ENCODE data around the gene GPR150. TPM values are rescaled to one million over a fixed set of nuclear protein-coding genes. Genes with fewer than 3 reads are reported as not detected.
A peak's percentile ranks its signal among the peaks of the same experiment; 100 is the strongest.

Gene GPR150
- 0.32 TPM for polyA plus RNA-seq (2012; ENCODE audit: missing spikeins)

GRCh38 chr5:95620030-95620869 lies at the start of gene GPR150:
TSS of gene GPR150 (plus strand) at chr5:95620087. CDS start at chr5:95620276, 189 bp downstream.
- TF ChIP-seq POLR2AphosphoS5 (IDR thresholded peaks at IDR 0.05; ENCODE audit: low read depth, low read length) (no peak), TAF1 (IDR thresholded peaks at IDR 0.05; ENCODE audit: borderline replicate concordance, low read depth, low read length) (no peak), POLR2A (IDR thresholded peaks at IDR 0.05; ENCODE audit: low read depth, low read length) (peak; percentile 46; the same call in 1 of the 2 replicates)
- FAIRE-seq (peak; percentile 88), DNase-seq (ENCODE audit: insufficient read length) (peak; percentile 51)

- TF ChIP-seq POLR2A (IDR thresholded peaks at IDR 0.05; ENCODE audit: low read depth, low read length) (no peak), POLR2AphosphoS5 (IDR thresholded peaks at IDR 0.05; ENCODE audit: low read depth, low read length) (no peak), TAF1 (IDR thresholded peaks at IDR 0.05; ENCODE audit: borderline replicate concordance, low read depth, low read length) (no peak)
- DNase-seq (ENCODE audit: insufficient read length), result no peak
- FAIRE-seq, result no peak
Measured at GRCh38 chr5:95572016-95572415, 47.9 kb upstream of the GPR150 start.

GRCh38 chr5:95581576-95581975 lies 38.3 kb upstream of the GPR150 start:
- no peak for DNase-seq (ENCODE audit: insufficient read length)
- no peak for TF ChIP-seq TAF1 (IDR thresholded peaks at IDR 0.05; ENCODE audit: borderline replicate concordance, low read depth, low read length)
- TF ChIP-seq POLR2A (IDR thresholded peaks at IDR 0.05; ENCODE audit: low read depth, low read length), result no peak
- no peak for TF ChIP-seq POLR2AphosphoS5 (IDR thresholded peaks at IDR 0.05; ENCODE audit: low read depth, low read length)
- FAIRE-seq, result no peak

GRCh38 chr5:95583992-95584391 lies 35.9 kb upstream of the GPR150 start:
- DNase-seq (ENCODE audit: insufficient read length), result no peak
- FAIRE-seq, result no peak
- TF ChIP-seq POLR2AphosphoS5 (IDR thresholded peaks at IDR 0.05; ENCODE audit: low read depth, low read length), result no peak
- TF ChIP-seq TAF1 (IDR thresholded peaks at IDR 0.05; ENCODE audit: borderline replicate concordance, low read depth, low read length), result no peak
- TF ChIP-seq POLR2A (IDR thresholded peaks at IDR 0.05; ENCODE audit: low read depth, low read length), result no peak

- DNase-seq (ENCODE audit: insufficient read length) (no peak), FAIRE-seq (no peak)
- no peak for TF ChIP-seq TAF1 (IDR thresholded peaks at IDR 0.05; ENCODE audit: borderline replicate concordance, low read depth, low read length)
- TF ChIP-seq POLR2AphosphoS5 (IDR thresholded peaks at IDR 0.05; ENCODE audit: low read depth, low read length), result no peak
- TF ChIP-seq POLR2A (IDR thresholded peaks at IDR 0.05; ENCODE audit: low read depth, low read length), result no peak
Measured at GRCh38 chr5:95590880-95591279, 29.0 kb upstream of the GPR150 start.

GRCh38 chr5:95591490-95591901 lies 28.4 kb upstream of the GPR150 start:
- FAIRE-seq, result peak; percentile 87
- no peak for DNase-seq (ENCODE audit: insufficient read length)
- TF ChIP-seq TAF1 (IDR thresholded peaks at IDR 0.05; ENCODE audit: borderline replicate concordance, low read depth, low read length), result no peak
- TF ChIP-seq POLR2A (IDR thresholded peaks at IDR 0.05; ENCODE audit: low read depth, low read length), result no peak
- no peak for TF ChIP-seq POLR2AphosphoS5 (IDR thresholded peaks at IDR 0.05; ENCODE audit: low read depth, low read length)

GRCh38 chr5:95595289-95595931 lies 24.5 kb upstream of the GPR150 start:
- no peak for DNase-seq (ENCODE audit: insufficient read length)
- no peak for FAIRE-seq
- TF ChIP-seq TAF1 (IDR thresholded peaks at IDR 0.05; ENCODE audit: borderline replicate concordance, low read depth, low read length) (no peak), POLR2A (IDR thresholded peaks at IDR 0.05; ENCODE audit: low read depth, low read length) (no peak), POLR2AphosphoS5 (IDR thresholded peaks at IDR 0.05; ENCODE audit: low read depth, low read length) (no peak)

- DNase-seq (ENCODE audit: insufficient read length) (no peak), FAIRE-seq (peak; percentile 30)
Measured at GRCh38 chr5:95599252-95599651, 20.6 kb upstream of the GPR150 start.

GRCh38 chr5:95600557-95600956 lies 19.3 kb upstream of the GPR150 start:
- DNase-seq (ENCODE audit: insufficient read length), result no peak
- no peak for FAIRE-seq
- TF ChIP-seq TAF1 (IDR thresholded peaks at IDR 0.05; ENCODE audit: borderline replicate concordance, low read depth, low read length), result no peak
- TF ChIP-seq POLR2AphosphoS5 (IDR thresholded peaks at IDR 0.05; ENCODE audit: low read depth, low read length), result no peak
- TF ChIP-seq POLR2A (IDR thresholded peaks at IDR 0.05; ENCODE audit: low read depth, low read length), result no peak

More at GRCh38 chr5:95599252-95599651, 20.6 kb upstream of the GPR150 start:
- no peak for TF ChIP-seq POLR2A (IDR thresholded peaks at IDR 0.05; ENCODE audit: low read depth, low read length)
- no peak for TF ChIP-seq TAF1 (IDR thresholded peaks at IDR 0.05; ENCODE audit: borderline replicate concordance, low read depth, low read length)
- no peak for TF ChIP-seq POLR2AphosphoS5 (IDR thresholded peaks at IDR 0.05; ENCODE audit: low read depth, low read length)

GRCh38 chr5:95605786-95606185 lies 14.1 kb upstream of the GPR150 start:
- no peak for FAIRE-seq
- no peak for DNase-seq (ENCODE audit: insufficient read length)

GRCh38 chr5:95606419-95606818 lies 13.5 kb upstream of the GPR150 start:
- TF ChIP-seq POLR2A (IDR thresholded peaks at IDR 0.05; ENCODE audit: low read depth, low read length) (no peak), POLR2AphosphoS5 (IDR thresholded peaks at IDR 0.05; ENCODE audit: low read depth, low read length) (no peak)
- no peak for DNase-seq (ENCODE audit: insufficient read length)
- no peak for FAIRE-seq

More at GRCh38 chr5:95605786-95606185, 14.1 kb upstream of the GPR150 start:
- TF ChIP-seq POLR2A (IDR thresholded peaks at IDR 0.05; ENCODE audit: low read depth, low read length), result no peak
- TF ChIP-seq POLR2AphosphoS5 (IDR thresholded peaks at IDR 0.05; ENCODE audit: low read depth, low read length), result no peak
- TF ChIP-seq TAF1 (IDR thresholded peaks at IDR 0.05; ENCODE audit: borderline replicate concordance, low read depth, low read length), result no peak
